PC-9 (cell line): ENCODE measurements around the gene MTA3.

Experiments
- CTCF ChIP-seq: fragments of 200-600 bp; sonication (generic); conservative IDR thresholded peaks from 2 replicates; pipeline ENCODE4 v1.6.1; 2017; ENCODE audit warnings: mixed run types, antibody characterized with exemption, mild to moderate bottlenecking, moderate library complexity
- EZH2 ChIP-seq: fragments of 200-600 bp; sonication (generic); IDR thresholded peaks from 2 replicates; pipeline ENCODE4 v1.8.0; 2017; ENCODE audit warnings: antibody characterized with exemption, low read depth

- TF ChIP-seq CTCF (no peak), EZH2 (no peak)
These were observed 105.7 kb downstream of the MTA3 start for GRCh38 chr2:42673989-42674579.
